Naive thymus-derived CD4-positive, alpha-beta T cell (primary cell): ENCODE data around the gene ADARB1. TPM values are rescaled to one million over a fixed set of nuclear protein-coding genes. Genes with fewer than 3 reads are reported as not detected.
A peak's percentile ranks its signal among the peaks of the same experiment; 100 is the strongest.

ENCODE experiments used
- ATAC-seq: fragments of 150-1000 bp; cut with Tn5 transposase; 2 replicates; pipeline ENCODE4 v1.10.0; 2021; ENCODE audit warnings: mild to moderate bottlenecking, moderate library complexity
- CTCF ChIA-PET: fragments of 350-600 bp; sonication (Branson Sonifier 250); formaldehyde crosslinking; loops from one replicate; lab custom pipeline; 2021; ENCODE audit warnings: antibody characterized with exemption; lab: Charles Lee
- POLR2A ChIA-PET: fragments of 350-600 bp; sonication (Branson Sonifier 250); formaldehyde crosslinking; loops from one replicate; lab custom pipeline; 2021; ENCODE audit warnings: antibody characterized with exemption, inconsistent platforms; lab: Charles Lee
- DNase-seq, 9 donors: peaks; one replicate each; pipeline versions ENCODE4 v3.0.0 to v3.0.0-alpha.2; 2020 to 2022; ENCODE audit warnings: mixed read lengths in 1 of 9
- H3K27ac ChIP-seq: one replicate; pipeline ENCODE4 v1.7.0; 2013; ENCODE audit warnings: mild to moderate bottlenecking, low read depth, low read length, moderate library complexity
- H3K27me3 ChIP-seq, 2 donors: one replicate each; pipeline ENCODE4 v1.7.0; 2013; ENCODE audit warnings: low read length in 2 of 2, mild to moderate bottlenecking in 2 of 2, moderate library complexity in 2 of 2; ENCODE audit not compliant: control insufficient read depth in 2 of 2, insufficient read depth in 2 of 2
- H3K36me3 ChIP-seq, 3 experiments: 1 replicate in 2 of 3; 2 replicates in 1 of 3; pipeline ENCODE4 v1.7.0; 2013; ENCODE audit warnings: low read length in 3 of 3, mild to moderate bottlenecking in 3 of 3, moderate library complexity in 1 of 3; ENCODE audit not compliant: insufficient read depth in 3 of 3, control insufficient read depth in 2 of 3
- H3K4me1 ChIP-seq, 2 donors: one replicate each; pipeline ENCODE4 v1.7.0; 2013; ENCODE audit warnings: low read length in 2 of 2, mild to moderate bottlenecking in 2 of 2, moderate library complexity in 1 of 2; ENCODE audit not compliant: control insufficient read depth in 2 of 2, insufficient read depth in 2 of 2
- H3K4me3 ChIP-seq: 2 replicates; pipeline ENCODE4 v1.7.0; 2013; ENCODE audit warnings: mild to moderate bottlenecking, low read length
- H3K9me3 ChIP-seq, 3 experiments: 1 replicate in 2 of 3; 2 replicates in 1 of 3; pipeline ENCODE4 v1.7.0; 2013; ENCODE audit warnings: low read length in 3 of 3; ENCODE audit not compliant: control insufficient read depth in 2 of 3
- H3K27ac Mint-ChIP-seq, 9 donors: one replicate each; pipeline ENCODE4 v1.8.0; 2020 to 2022; ENCODE audit warnings: mixed read lengths in 9 of 9, mild to moderate bottlenecking in 8 of 9, moderate library complexity in 5 of 9, inconsistent platforms in 2 of 9
- H3K27me3 Mint-ChIP-seq, 5 donors: one replicate each; pipeline ENCODE4 v1.8.0; 2021 to 2022; ENCODE audit warnings: mixed read lengths in 5 of 5, mild to moderate bottlenecking in 1 of 5
- H3K36me3 Mint-ChIP-seq, 5 donors: one replicate each; pipeline ENCODE4 v1.8.0; 2020 to 2022; ENCODE audit warnings: mixed read lengths in 5 of 5, mild to moderate bottlenecking in 3 of 5, inconsistent platforms in 1 of 5
- H3K4me1 Mint-ChIP-seq, 7 donors: one replicate each; pipeline ENCODE4 v1.8.0; 2020 to 2022; ENCODE audit warnings: mixed read lengths in 7 of 7, mild to moderate bottlenecking in 3 of 7, inconsistent platforms in 1 of 7
- H3K4me3 Mint-ChIP-seq, 10 donors: one replicate each; pipeline ENCODE4 v1.8.0; 2020 to 2022; ENCODE audit warnings: mild to moderate bottlenecking in 10 of 10, mixed read lengths in 10 of 10, moderate library complexity in 6 of 10, inconsistent platforms in 2 of 10
- H3K9me3 Mint-ChIP-seq, 11 donors: one replicate each; pipeline ENCODE4 v1.8.0; 2020 to 2022; ENCODE audit warnings: mixed read lengths in 11 of 11, mild to moderate bottlenecking in 4 of 11, inconsistent platforms in 1 of 11, moderate library complexity in 1 of 11
- intact Hi-C, 2 donors: fragments of 100-400 bp; cut with micrococcal nuclease; formaldehyde crosslinking; loops; one replicate each; pipeline ENCODE4 v1.15.1; 2023
- polyA plus RNA-seq, 2 donors: library from polyadenylated mRNA; unstranded; fragments of 300-500 nt; fragmentation: Illumina TruSeq; gene quantifications; one replicate each; pipeline ENCODE4 v1.2.3, GENCODE V29; 2021
- total RNA-seq, 6 experiments: library from RNA in 5 of 6; stranded (reverse) in 5 of 6; gene quantifications; 1 replicate in 5 of 6; 2 replicates in 1 of 6; pipeline ENCODE4 v1.2.3 and lab custom pipeline; 2021 to 2026

The ADARB1 gene
- total and polyA plus RNA-seq, 7 experiments from 2014 or later: 6.2 to 52.2 (median 38.4) TPM

- intact Hi-C loops: no loop called here
- Mint-ChIP-seq H3K36me3 (peaks cover 2 to 16% (median 4%) of the 10 kb centered on the region in 5 donors), H3K4me1 (peaks cover 16 to 51% (median 42%) of the 10 kb centered on the region in 7 donors), H3K4me3 (no peak overlapping the region), H3K9me3 (no peaks in the 10 kb centered on the region), H3K27ac (peak overlapping the region in 3 of 9 donors; percentile 51 to 59 (median 56)), H3K27me3 (no peaks in the 10 kb centered on the region)
- H3K4me3 ChIP-seq: no peak overlapping the region
- H3K27me3 ChIP-seq: no peaks in the 10 kb centered on the region
- ChIA-PET POLR2A (interaction anchor here (0.6 to 1.0 kb wide), 3 partner anchors 174 to 231 kb away, joined by 3 to 4 read pairs (median 3); no protein-coding TSS in a partner anchor), CTCF (interaction anchor here (1.1 to 9.5 kb wide), 2 partner anchors 13 to 175 kb away, joined by 5 to 189 read pairs; no protein-coding TSS in a partner anchor)
- peaks cover 0 to 20% (median 0%) of the 10 kb centered on the region in 3 experiments for H3K36me3 ChIP-seq
- ATAC-seq: no peak
- H3K27ac ChIP-seq: no peak overlapping the region
- no peaks in the 10 kb centered on the region for H3K9me3 ChIP-seq
- DNase-seq: no peak
- H3K4me1 ChIP-seq: no peaks in the 10 kb centered on the region
Observed at GRCh38 chr21:45124596-45124995, 50.2 kb downstream of the ADARB1 start.

GRCh38 chr21:45125357-45125756, 51.0 kb downstream of the ADARB1 start:
- DNase-seq: no peak
- H3K27me3 ChIP-seq: no peaks in the 10 kb centered on the region
- Mint-ChIP-seq H3K9me3 (no peaks in the 10 kb centered on the region), H3K27me3 (no peaks in the 10 kb centered on the region), H3K36me3 (peaks cover 4 to 13% (median 5%) of the 10 kb centered on the region in 5 donors), H3K27ac (peak overlapping the region in 7 of 9 donors; percentile 42 to 77 (median 65)), H3K4me1 (peaks cover 18 to 51% (median 42%) of the 10 kb centered on the region in 7 donors), H3K4me3 (no peak overlapping the region)
- H3K36me3 ChIP-seq: peaks cover 0 to 16% (median 0%) of the 10 kb centered on the region in 3 experiments
- H3K4me3 ChIP-seq: no peak overlapping the region
- ATAC-seq: no peak
- ChIA-PET POLR2A (interaction anchor here (0.6 to 1.0 kb wide), 4 partner anchors 46 to 231 kb away, joined by 3 to 4 read pairs (median 3); no protein-coding TSS in a partner anchor), CTCF (interaction anchor here (1.1 to 9.5 kb wide), 3 partner anchors 8 to 176 kb away, joined by 5 to 189 read pairs (median 9); no protein-coding TSS in a partner anchor)
- intact Hi-C loops: no loop called here
- H3K27ac ChIP-seq: no peak overlapping the region
- H3K4me1 ChIP-seq: no peaks in the 10 kb centered on the region
- no peaks in the 10 kb centered on the region for H3K9me3 ChIP-seq

DNA sequence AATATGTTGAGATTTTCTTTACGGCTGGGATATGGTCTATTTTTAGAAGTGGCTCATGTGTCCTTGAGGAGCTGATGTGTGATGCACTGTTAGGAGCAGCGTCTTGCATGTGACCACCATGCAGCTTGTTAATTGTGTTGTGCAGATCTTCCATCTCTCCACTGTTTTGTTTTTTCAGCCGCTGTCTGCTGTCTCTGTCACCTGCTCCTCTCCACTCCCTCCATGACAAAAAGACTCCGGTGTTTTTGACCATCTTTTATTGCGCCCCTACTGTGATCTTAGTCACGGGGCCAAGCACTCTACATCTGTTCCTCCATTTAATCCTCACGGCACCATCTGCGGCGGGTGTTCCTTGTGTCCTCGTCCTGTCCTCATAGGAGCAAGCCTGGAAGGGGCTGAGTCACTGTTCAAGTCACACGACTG, 51.8 kb downstream of the ADARB1 start:
- Mint-ChIP-seq H3K9me3 (no peaks in the 10 kb centered on the region), H3K4me3 (no peak overlapping the region), H3K36me3 (peaks cover 0 to 8% (median 4%) of the 10 kb centered on the region in 5 donors), H3K27ac (peak overlapping the region in 3 of 9 donors; percentile 22 to 77 (median 37)), H3K4me1 (peaks cover 22 to 50% (median 34%) of the 10 kb centered on the region in 7 donors), H3K27me3 (no peaks in the 10 kb centered on the region)
- Histone ChIP-seq H3K27me3 (no peaks in the 10 kb centered on the region), H3K36me3 (peaks cover 0 to 11% (median 0%) of the 10 kb centered on the region in 3 experiments), H3K4me1 (no peaks in the 10 kb centered on the region), H3K9me3 (no peaks in the 10 kb centered on the region), H3K4me3 (no peak overlapping the region), H3K27ac (no peak overlapping the region)
- ATAC-seq: no peak
- no peak for DNase-seq
- ChIA-PET POLR2A (interaction anchor here (0.5 kb wide), 1 partner anchor 178 kb away, joined by 3 read pairs; no protein-coding TSS in a partner anchor), CTCF (interaction anchor here (0.6 to 9.5 kb wide), 5 partner anchors 9 to 252 kb away, joined by 3 to 189 read pairs (median 9); no protein-coding TSS in a partner anchor)
- intact Hi-C loops: no loop called here

DNA sequence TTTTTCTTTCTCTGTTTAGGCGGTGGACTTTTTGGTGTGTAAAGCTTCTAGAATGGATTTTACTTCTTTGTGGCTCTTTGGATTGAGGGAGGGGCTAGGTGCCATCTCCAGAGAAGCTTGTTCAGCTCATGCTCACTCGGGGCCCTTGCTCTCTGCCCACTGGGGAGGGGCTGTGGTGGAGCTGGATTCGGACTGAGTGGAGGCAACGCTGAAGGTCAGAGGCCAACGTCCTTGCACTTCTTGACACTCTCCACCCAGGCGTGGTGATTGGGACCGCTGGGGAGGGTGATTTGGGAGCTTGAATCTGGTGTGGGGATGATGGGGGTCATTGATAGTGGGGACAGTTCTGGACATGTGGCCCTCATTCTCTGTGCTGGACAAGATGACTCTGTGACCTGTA, 52.6 kb downstream of the ADARB1 start:
- H3K4me3 ChIP-seq: no peak overlapping the region
- H3K27me3 Mint-ChIP-seq: no peaks in the 10 kb centered on the region
- H3K9me3 ChIP-seq: no peaks in the 10 kb centered on the region
- no peak overlapping the region for H3K4me3 Mint-ChIP-seq
- ChIA-PET CTCF (interaction anchor here (1.1 to 9.5 kb wide), 9 partner anchors 10 to 334 kb away, joined by 3 to 189 read pairs (median 5); no protein-coding TSS in a partner anchor), POLR2A (no interaction called here)
- H3K36me3 Mint-ChIP-seq: peaks cover 0 to 8% (median 4%) of the 10 kb centered on the region in 5 donors
- H3K4me1 ChIP-seq: no peaks in the 10 kb centered on the region
- no peaks in the 10 kb centered on the region for H3K27me3 ChIP-seq
- no peak for DNase-seq
- no peak overlapping the region for H3K27ac ChIP-seq
- peaks cover 0 to 8% (median 0%) of the 10 kb centered on the region in 3 experiments for H3K36me3 ChIP-seq
- no peak for ATAC-seq
- H3K9me3 Mint-ChIP-seq: no peaks in the 10 kb centered on the region
- intact Hi-C loops: no loop called here
- peaks cover 18 to 42% (median 27%) of the 10 kb centered on the region in 7 donors for H3K4me1 Mint-ChIP-seq
- peak overlapping the region in 2 of 9 donors; percentile 22 to 42 for H3K27ac Mint-ChIP-seq

DNA sequence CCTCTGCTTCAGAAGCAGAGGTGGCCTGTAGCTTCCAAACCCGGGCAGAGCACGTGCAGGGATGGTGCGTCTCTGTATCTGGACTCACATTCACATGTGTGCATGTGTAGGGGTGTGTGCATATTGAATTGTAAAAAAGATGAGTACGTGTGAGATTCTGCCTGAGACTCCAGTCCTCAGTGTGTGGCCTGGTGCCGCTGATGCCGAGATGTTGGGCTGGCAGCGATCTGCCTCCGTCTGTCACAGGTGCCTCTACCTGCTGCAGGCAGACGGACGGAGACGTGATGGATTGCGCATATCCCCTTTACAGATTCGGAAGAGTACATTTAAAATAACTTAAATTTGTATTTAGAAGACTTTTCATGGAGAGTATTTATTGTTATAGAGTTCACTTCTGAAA, 53.6 kb downstream of the ADARB1 start:
- POLR2A ChIA-PET: interaction anchor here (0.7 to 1.4 kb wide), 3 partner anchors 178 to 218 kb away, joined by 3 to 6 read pairs (median 4); no protein-coding TSS in a partner anchor

GRCh38 chr21:45128613-45129188, 54.3 kb downstream of the ADARB1 start:
- no peaks in the 10 kb centered on the region for H3K27me3 Mint-ChIP-seq

More for the DNA sequence above, 53.6 kb downstream of the ADARB1 start:
- Histone ChIP-seq H3K4me1 (peaks cover 0 to 6% of the 10 kb centered on the region in 2 donors), H3K27me3 (no peaks in the 10 kb centered on the region), H3K9me3 (no peaks in the 10 kb centered on the region), H3K36me3 (peaks cover 0 to 8% (median 0%) of the 10 kb centered on the region in 3 experiments), H3K27ac (no peak overlapping the region), H3K4me3 (no peak overlapping the region)
- H3K4me1 Mint-ChIP-seq: peaks cover 20 to 42% (median 32%) of the 10 kb centered on the region in 7 donors
- CTCF ChIA-PET: interaction anchor here (0.7 to 9.5 kb wide), 29 partner anchors 9 to 976 kb away, joined by 3 to 189 read pairs (median 4); no protein-coding TSS in a partner anchor
- ATAC-seq (no peak), DNase-seq (no peak)
- H3K9me3 Mint-ChIP-seq: no peaks in the 10 kb centered on the region
- H3K36me3 Mint-ChIP-seq: peaks cover 0 to 8% (median 4%) of the 10 kb centered on the region in 5 donors
- peak overlapping the region in 2 of 9 donors; percentile 38 to 76 for H3K27ac Mint-ChIP-seq
- intact Hi-C loops: loop anchor here (1.0 to 2.0 kb wide), 5 partner anchors 49 to 327 kb away; partner anchors contain the start of genes ADARB1 (in 1 of the 2) and UBE2G2 (in 1 of the 2)
- no peak overlapping the region for H3K4me3 Mint-ChIP-seq
- H3K27me3 Mint-ChIP-seq: no peaks in the 10 kb centered on the region

More at GRCh38 chr21:45128613-45129188, 54.3 kb downstream of the ADARB1 start:
- peak; percentile 98 for ATAC-seq
- Histone ChIP-seq H3K4me1 (peaks cover 0 to 7% of the 10 kb centered on the region in 2 donors), H3K4me3 (no peak overlapping the region), H3K27ac (no peak overlapping the region), H3K36me3 (peaks cover 0 to 8% (median 0%) of the 10 kb centered on the region in 3 experiments), H3K27me3 (no peaks in the 10 kb centered on the region), H3K9me3 (no peaks in the 10 kb centered on the region)
- H3K27ac Mint-ChIP-seq: peak overlapping the region in 3 of 9 donors; percentile 45 to 65 (median 55)
- H3K36me3 Mint-ChIP-seq: peaks cover 0 to 8% (median 4%) of the 10 kb centered on the region in 5 donors
- ChIA-PET CTCF (interaction anchor here (0.6 to 9.5 kb wide), 29 partner anchors 9 to 333 kb away, joined by 3 to 189 read pairs (median 4); no protein-coding TSS in a partner anchor), POLR2A (interaction anchor here (0.6 to 1.4 kb wide), 5 partner anchors 128 to 327 kb away, joined by 3 to 6 read pairs (median 5); partner anchors contain the start of gene UBE2G2)
- peaks cover 20 to 44% (median 36%) of the 10 kb centered on the region in 7 donors for H3K4me1 Mint-ChIP-seq
- peak; percentile 54 to 82 (median 76) for DNase-seq
- no peak overlapping the region for H3K4me3 Mint-ChIP-seq
- H3K9me3 Mint-ChIP-seq: no peaks in the 10 kb centered on the region
- intact Hi-C loops: loop anchor here (1.0 to 2.0 kb wide), 5 partner anchors 49 to 328 kb away; partner anchors contain the start of genes ADARB1 (in 1 of the 2) and UBE2G2 (in 1 of the 2)
